NCI-H524 (cell line): Measurements from ENCODE around the gene HOXA5.

Source experiments
- DNase-seq, 2 experiments: peaks; one replicate each; lab custom pipeline; 2025; lab: John Stamatoyannopoulos, UW

The HOXA5 gene

DNA sequence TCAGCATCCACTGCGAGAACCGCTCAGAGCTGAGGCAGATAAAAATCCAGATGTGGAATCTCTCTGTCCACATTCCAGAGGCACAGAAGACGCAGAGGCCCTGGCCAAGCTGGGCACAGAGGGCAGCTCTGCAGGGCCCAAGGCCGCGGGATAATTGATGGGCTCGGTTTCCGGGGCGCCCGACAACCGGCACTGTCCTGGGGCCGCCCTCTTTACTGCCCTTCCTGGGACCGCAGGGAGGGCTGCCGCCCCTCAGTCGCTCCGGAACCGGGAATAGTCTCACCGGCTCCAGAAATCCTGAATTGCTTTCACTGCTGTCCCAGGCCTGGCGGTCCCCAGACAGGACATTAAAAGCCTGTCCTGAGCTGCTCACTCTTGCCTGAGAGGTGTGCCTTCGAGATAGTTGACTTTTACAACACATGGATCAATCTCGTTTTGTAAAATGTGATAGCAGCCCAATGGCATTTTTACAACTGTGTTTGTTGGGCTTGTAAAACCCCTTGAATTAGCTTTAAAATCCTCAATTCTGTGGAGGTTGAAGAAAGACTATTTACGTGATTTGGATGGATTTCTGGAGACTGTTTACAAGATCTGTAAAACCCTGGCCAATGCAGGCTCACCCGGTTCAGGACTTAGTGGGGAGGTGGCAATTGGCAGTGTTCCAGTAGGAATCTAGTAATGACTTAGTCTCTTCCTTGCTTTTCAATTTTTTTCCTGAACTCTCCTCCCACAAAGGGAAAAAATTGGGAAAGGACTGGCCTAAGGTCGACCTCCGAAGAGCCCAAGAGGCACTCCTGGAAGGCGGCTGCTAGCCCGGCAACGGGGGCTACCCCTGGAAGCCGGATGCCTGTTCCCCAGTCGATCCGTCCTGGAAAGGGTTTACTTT lies 5.5 kb upstream of the HOXA5 start:
- DNase-seq, result peak in 1 of 2 experiments; percentile 41

DNA sequence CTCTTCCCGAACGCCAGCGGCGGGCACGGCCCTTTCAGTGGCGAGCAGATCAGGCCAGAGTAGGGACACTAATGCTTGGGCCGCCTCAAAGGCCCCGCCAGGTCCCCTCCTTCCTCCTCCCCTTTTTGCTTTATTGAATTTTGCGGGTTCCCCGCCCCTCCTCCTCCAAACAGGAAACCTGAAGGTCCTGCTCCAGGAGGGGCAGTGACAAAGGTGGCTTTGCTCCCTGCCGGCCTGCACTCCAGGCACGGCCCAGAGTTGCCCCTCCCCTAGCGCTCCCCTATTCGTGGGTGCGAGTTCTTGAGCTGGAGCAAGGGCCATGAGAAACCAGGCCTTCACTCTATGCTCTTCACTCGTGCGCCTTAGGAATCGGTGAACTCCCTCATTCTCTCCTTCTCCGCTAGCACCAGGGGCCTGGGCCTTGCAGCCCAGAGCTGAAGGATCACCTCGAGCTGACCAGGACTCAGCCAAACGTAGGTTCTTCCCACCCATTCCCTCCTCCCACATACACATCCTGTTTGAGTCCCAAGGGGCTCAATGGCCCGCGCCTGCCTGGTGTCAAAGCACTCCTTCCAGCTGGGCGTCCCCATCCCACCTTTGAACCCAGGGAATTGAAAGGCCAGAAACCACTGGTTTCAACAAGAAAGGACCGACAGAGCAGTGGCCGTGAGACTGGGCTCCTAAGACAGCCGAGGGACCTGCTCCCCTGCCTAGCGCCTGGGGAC lies 4.7 kb upstream of the HOXA5 start:
- peak in 1 of 2 experiments; percentile 14 for DNase-seq

DNA sequence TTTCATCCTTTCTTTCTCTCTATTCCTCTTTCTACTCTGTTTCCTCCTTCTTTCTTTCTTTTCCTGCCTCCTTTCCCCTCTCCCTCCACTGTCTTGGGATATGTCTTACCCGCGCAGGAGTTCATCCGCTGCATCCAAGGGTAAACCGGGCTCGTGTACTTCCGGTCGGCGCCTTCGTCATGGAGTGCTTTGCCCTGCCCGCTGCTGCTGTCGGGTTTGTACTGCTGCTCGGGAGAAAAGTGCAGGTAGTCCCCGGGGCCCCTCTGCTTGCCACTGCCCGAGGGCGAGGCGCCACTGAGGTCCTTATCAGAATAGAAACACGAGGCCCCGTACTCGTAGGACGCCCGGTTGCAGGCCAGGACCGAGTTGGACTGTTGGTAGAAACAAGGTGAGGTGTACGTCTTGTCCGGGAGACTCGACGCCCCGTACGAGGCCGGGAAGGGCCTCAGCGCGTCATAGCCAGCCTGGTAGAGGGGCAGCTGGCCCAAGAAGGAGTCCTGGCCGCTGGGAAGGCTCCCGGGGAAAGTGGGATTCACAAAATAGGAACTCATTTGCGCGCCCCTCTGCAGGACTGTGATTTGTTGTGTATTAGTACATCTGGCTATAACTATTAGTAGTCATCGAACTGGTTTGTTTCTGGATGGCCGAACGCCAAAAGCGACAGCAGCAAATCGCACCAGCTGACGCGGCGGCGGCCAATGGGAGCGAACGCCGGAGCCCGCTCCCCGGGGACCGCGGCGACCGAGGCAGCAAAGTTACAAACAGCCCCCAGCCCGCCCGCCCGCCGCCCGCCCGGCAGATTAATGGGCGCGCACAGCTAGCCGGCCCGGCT lies 3.9 kb upstream of the HOXA5 start, which contains the start of gene HOXA6:
Gene HOXA6 (minus strand): TSS at position 576 of the 832 bp plus-strand sequence. CDS start 25 bp downstream, at position 551.
- peak in 1 of 2 experiments; percentile 23 for DNase-seq

DNA sequence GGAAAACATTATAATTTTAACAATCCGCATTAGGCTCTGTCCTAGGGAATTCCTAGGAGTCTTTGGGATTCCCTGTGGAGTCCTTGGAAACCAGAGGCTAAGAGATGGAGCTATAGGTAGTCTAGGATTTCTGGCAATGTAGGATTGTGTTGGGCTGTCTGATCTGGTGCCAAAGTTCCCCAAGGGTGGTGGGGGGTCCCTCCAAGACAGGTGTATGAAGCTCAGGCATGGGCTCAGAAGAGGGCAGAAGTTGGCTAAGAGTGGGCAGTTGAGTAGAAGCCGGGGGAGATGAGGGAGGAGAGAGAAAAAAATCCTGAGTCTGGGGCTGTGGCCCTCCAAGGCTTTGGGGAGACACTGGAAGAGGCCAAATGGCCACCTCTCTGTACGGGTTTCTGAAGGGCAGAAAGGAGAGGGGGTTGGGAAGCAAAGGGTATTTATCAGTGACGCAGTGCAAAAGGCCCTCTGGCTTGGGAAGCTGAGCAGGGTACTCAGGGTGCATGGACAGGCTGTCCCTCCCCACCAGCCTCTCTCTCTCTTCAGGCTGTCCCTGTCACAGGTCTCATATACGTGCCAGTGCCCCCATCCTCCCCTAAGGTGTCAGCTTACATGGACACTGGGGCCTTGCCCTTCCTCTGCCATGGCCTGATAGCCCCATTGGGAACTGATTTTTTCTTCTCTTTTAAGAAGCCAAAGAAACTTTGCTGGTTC lies 3.2 kb upstream of the HOXA5 start:
- no peak for DNase-seq

DNA sequence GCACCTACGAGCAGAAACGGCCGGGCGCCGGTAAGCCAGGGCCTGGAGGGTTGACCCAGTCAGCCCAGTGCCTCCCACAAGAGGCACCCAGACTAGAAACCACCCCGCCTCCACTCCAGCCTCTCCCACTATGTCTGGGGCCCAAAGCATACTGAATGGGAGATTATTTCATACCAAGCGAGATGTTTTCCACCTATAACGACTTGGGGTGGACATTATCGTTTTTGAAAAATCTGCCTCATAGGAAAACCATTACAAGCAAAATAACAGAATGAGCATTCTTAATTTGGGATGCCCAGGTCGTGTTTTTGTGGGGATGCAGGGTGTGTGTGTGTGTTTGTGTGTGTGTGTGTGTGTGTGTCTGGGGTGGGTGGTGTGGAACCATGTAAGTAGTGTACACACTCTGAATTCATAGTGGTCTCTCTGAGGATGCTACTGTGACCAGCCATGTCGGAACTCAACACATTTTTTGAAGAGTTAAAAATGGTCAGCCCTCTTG lies 2.5 kb upstream of the HOXA5 start:
- DNase-seq, result no peak

DNA sequence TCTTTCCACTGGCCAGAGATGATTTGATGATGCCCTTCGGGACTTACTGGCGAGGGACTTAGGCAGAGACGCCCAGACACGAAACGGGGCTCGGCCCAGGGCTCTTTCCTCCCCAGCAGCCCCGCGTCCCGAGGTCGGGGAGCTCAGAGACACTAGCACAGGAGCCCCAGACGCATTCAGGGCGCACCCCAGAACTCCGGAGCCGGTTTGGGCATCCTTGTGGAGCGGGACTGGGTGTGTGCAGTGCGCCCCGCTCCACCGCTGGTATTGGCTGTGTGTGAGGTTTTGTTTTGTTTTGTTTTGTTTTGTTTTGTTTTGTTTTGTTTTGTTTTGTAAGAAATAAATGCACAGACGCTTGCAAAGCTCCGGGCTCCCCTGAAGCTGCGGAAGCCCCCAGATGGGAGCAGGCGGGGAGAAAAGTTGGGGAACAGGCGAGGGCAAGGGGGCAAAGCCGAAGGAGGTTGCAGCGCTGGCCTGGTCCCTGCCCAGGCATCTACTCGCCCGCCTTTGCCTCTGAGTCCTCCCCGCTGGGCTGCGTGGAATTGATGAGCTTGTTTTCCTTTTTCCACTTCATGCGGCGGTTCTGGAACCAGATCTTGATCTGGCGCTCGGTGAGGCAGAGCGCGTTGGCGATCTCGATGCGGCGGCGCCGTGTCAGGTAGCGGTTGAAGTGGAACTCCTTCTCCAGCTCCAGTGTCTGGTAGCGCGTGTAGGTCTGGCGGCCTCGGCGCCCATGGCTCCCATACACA lies 1.9 kb upstream of the HOXA5 start:
- no peak for DNase-seq

DNA sequence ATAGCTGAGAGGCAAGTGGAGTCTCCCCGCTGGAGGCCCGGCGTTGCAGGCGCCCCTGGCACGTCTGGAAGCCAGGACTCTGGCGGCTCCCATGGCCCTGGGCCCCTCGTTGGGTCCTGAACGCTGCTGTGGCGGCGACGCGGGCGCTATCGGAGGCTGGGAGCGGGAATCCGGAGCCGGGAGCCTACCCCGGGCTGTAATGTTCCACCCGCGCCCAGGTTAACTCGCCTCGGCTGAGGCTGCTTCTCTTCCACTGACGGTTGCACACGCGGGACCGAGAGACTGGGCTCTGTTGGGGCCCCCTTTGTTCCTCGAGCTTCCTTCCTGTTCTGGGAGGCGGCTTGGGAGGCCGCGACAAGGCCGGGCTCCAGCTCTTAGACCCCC lies 1.3 kb upstream of the HOXA5 start:
- no peak for DNase-seq

DNA sequence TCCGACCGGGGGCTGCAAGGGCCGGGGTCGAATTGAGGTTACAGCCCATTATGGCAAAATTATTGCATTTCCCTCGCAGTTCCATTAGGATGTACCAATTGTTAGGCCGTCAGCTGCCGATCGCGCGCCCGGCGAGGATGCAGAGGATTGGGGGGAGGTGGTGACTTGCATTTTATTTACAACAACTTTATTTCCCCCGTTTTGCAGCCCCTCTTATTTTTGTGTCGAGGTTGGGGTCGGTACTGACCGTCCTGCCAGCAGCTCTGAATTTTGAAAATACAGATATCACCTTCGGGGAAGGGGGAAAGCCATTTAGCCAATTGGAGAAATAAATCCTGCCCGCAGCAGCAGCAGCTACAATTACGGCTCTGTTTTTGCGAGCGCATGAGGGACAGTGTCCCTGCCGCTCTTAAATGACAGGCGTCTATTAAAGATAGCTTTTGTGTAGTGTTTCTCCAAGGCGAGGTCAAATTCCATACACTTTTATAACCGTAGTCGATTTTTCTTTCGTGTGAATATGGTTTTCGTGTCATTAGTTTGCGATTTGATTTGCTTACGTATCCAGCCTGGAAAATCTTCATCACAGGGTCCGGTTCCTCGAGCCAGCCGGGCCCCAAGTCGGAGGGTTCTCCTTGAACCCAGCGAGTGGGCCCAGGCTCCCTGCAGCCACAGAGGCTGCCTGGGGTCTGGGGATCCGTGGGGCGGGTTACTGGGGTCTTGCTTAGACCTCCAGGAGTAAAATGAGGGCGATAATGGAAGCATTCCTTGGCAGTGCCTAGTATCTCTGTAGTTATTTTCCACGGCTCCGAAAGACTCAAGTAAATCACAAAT lies 684 bp upstream of the HOXA5 start:
- no peak for DNase-seq

DNA sequence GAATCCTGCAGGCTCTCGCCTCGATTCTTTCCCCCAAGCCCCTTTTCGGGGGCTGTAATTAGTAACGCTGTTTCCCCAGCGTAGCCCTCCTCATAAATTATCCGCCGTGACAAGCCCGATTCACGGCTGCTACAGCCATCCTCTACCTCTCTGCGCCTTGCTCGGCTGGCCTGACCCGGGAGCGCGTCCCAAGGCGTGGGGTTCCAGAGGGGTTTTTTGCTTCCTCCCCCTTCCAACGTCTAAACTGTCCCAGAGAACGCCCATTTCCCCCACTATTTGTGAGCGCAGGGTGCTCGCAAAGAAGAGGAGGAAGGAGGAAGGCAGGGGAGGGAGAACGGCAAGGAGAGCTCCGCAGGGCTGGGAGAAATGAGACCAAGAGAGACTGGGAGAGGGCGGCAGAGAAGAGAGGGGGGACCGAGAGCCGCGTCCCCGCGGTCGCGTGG lies 880 bp downstream of the HOXA5 start:
- DNase-seq, result peak in 1 of 2 experiments; percentile 44

DNA sequence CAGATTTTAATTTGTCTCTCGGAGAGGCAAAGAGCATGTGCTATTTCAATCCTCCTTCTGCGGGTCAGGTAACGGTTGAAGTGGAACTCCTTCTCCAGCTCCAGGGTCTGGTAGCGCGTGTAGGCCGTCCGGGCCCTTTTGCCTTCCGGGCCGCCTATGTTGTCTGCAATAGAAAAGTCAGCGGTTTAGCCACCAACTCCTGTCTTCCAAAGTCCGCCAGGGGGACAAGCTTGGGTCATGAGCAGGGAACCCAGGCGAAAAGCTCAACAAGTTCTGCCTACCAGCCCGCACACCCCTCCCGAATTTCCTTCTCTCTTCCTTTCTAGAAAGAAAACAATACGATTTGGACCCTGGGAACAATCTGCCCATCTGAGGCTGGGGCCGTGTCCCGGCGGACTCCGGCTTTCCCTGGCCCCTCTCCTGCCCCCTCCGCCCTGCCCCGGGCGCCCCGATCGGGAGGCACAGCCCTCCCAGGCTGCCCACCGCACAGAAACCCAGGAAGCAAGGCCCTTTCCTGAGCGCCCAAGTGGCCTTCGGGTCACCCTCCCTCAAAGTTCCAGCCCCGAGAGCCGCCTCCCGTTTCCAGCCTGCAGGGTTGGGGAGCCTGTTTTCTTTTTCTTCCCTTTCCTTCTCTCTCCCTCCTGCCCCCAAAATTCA lies 1.4 kb downstream of the HOXA5 start:
- no peak for DNase-seq

DNA sequence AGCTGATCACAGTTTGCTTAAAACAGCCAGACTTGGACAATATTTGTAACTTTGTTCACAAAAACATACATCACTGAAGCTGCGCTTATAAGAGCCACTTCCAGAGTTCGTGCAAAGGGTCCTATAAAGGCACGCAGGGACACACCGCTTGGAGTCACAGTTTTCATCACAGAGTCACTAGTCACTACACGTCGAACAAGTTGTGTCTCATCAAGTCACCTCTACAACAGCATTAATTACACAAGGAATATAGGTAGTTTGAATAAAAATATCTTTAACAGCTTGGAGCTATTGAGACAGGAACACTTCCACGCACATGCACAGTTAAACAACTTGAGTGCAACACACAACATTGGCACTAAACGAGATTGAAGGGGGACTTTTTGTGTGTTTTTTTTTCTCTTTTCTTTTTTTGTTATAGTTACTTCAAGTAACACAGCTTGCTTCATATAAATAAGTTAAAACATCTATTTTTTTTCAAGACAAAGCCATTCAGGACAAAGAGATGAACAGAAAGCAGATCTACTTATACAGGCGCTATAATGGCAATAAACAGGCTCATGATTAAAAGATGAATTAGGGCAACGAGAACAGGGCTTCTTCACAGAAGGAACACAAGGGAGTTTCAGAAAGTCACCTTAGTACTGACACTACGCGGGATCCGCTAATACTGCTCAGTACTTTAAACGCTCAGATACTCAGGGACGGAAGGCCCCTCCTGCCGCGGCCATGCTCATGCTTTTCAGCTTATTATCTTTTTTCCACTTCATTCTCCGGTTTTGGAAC lies 2.2 kb downstream of the HOXA5 start:
- no peak for DNase-seq

DNA sequence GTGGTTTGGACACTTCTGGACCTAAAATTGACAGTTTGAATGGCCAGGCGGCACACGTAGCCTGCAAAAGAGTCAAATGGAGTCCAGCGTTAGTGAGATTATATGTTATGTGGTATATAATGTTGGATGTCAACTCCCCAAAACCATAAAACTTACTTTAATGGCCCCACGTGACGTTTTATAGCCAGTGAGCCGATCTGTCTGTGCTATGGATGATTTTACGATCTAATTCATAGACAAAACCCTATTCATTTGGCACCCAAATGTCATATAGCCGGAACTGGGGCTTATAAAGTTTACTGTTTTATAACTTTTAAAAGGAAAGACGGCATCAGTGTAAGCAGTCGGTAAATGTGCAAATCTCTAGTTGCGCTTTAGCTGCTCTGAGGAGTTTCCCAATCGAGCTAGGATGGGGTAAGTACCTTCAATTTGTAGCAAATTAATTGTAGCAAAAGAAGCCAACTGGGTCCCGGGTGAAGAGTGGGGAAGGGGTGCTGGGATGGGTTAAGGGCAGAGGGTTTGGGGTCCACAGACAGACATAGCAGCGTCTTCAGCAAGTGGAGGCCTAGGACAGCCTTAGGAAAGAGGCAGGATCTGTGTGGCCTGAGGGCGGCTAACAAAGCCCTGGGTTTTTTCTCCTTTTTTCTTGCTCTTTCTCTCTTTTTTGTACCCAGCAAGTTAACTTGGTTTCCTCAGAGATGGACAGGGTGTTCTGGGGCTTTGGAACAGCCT lies 3.2 kb downstream of the HOXA5 start:
- no peak for DNase-seq

DNA sequence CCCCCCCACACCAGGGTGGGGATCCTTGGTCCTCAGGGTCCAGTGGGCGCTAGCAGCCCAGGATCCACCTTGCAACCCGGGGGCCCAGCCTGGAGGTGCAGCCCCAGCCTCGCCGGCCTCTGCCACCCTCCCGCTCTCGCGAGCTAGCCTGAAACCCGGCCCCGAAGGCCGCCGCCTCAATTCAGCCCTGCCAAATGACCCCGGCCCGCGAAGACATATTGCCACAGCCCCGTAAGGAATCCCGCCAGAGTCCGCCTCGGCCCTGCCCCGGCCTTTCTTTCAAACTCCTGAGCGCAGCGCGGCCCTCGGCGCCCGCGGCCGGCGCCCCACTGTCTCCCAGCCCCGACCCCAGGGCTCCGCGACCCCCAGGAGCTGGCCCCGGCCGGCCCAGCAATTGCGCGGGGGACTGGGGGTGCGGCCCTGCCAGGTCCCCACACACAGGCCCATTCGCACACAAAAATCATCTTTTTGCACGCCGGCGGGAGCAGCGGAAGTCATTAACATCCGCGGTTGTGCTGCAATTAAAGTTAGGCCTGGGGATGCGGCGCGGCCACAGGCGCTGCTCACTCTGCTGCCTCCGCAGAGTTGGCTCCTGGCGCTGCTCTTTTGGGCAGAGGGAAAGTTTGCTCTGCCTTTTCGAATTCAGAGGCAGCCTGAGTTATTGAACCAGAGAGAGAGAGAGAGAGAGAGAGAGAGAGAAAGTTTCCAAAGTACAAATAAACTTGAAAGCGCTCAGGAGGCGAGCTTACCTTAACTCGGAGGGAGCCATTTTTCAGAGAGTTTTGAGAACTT lies 4.0 kb downstream of the HOXA5 start:
- no peak for DNase-seq

DNA sequence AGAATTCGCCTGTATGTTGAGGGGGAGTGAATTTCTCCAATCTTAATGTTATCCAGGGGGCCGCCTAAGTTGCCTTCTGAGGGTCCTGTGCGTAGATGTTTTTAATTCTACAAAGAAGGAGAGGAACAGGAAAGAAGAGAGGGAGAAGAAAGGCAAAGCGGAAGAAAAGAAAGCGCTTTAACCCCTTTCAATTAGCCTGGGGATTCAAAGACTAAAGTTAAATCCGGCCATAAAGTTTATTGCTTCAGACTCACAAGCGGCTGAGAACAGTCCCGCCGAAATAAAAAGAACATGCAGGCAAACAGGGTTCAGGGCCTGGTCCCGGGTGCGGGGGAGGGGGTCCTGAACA lies 4.5 kb downstream of the HOXA5 start:
- DNase-seq, result no peak

DNA sequence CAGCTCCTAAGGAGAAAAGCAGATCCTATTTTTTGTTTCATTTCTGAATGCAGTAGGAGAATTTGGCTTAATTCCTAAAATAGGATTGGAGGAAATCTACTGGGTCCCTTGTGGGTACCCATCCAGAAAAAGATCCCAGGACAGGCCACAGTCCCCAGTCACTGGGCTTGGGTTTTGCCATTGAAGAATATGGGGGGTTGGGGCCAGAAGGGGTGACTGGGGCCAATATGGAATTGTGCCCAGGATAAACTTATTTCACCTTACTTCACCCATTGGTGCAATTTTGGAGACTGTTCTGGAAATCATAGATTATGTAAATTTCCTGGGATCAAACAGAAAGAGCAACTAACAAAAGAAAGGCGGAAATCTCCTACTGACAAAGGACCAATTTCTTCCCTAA lies 5.0 kb downstream of the HOXA5 start:
- DNase-seq, result no peak

DNA sequence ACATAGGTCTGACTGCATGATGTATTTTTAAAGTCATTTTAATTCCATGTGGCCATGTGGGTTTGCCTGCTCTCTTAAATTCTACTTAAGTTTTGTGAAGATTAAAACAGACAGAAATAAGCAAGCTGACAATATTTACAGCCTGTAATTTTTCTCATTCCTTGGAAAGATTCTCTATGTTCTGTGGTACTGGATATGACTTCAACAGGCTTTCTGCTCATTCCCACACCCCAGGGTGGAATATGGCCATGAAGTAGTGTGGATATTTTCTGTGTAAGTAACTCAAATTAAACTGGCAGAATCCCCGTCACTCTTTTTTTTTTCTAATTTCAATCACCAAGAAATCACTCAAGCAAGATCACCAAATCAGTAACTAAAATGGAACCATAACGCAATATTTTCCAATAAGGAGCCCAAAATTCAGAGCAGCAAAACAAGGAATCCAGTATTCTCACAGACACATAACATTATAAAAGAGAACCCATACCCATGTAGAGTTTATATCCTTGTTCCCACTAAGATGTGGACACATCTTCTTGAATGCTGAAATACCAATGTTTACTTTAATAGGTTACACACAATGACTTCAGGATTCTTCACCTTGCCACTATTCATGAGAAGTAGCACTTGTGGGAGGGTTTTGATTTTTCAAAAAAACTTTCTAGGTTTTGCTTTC lies 5.7 kb downstream of the HOXA5 start:
- DNase-seq, result no peak
